ENCODE measurements around the gene ZDHHC11. TPM values are rescaled to one million over a fixed set of nuclear protein-coding genes. Genes with fewer than 3 reads are reported as not detected.
"Not testable (repeated sequence)": the region's sequence is repeated elsewhere in the genome, so short reads cannot be mapped to it uniquely, and the experiment has no call there.

ZDHHC11 gene
- total RNA-seq, 1 donor from 2014 or later = 5.7 TPM

DNA sequence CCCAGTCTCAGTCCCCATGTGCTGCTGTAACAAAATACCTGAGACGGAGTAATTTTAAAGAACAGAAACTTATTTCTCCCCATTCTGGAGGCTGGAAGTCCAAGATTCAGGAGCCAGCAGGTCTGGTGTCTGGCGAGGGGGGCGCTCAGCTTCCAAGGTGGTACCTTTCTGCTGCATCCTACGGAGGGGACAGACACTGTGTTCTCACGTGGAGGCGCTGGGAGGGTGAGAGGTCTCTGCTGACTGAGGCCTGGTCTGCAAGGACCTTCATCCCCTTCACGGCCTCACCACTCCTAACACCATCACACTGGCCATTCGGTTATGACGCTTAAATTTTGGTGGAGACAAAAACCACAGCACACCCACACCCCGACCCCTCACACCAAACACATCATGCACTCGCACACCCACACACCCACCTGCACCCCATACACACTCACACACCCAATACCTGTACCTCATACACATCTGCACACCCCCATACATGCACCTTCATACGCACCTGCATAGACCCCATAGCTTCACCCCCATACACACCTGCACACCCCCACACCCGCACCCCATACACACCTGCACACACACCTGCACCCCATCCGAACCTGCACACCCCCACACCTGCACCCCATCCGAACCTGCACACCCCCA is 9.8 kb upstream of the ZDHHC11 start:
- DNase-seq (ENCODE audit: low spot score in 2 of 2) = no peak
- no peak for FAIRE-seq

DNA sequence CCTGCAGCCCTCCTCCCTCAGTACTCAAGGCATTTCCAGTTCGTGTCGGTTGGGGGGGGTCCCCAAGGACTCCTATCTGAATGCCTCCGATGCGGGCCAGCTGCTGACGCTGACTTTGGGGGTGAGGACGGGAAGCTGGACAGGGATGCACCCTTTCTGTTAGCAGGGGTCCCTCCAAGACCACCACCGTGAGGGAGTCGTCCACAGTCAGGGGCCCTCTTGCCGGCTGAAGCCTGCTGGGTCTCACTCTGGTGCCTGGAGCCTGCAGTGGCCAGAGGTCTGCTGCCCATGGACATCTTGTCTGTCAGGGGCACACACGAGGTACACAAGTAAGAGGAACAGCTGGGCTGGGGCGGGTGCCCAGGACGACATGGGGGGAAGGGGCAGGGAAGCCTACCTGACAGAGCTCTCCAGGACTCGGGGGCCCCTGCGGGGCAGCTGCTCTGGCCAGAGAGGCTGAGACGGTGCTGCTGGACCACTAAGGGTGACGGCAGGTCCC is 9.1 kb upstream of the ZDHHC11 start:
- FAIRE-seq (no peak), DNase-seq (ENCODE audit: low spot score in 2 of 2) (no peak)

DNA sequence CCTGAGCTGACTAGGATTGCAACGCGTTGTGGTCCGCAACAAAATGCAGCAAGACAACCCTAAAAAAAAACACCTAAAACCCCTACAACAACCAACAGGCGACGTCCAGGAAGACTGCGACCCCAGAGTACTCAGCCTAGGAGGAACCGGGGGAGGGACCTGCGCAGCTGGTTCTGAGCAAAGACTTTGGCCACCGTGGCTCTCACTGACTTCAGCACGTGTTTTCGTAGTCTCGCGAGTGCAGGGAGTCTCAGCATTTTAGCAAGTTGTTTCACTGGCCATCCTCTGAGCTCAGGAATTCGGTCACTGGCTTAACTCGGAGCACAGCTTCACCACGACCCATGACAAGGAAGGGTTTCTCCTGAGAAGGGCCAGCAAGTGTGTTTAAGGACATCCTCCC is 8.6 kb upstream of the ZDHHC11 start:
- DNase-seq (ENCODE audit: low spot score in 2 of 2) = no peak
- no peak for FAIRE-seq

- FAIRE-seq (no peak), DNase-seq (ENCODE audit: low spot score in 2 of 2) (no peak)
Measured at GRCh38 chr5:858726-859125, 7.9 kb upstream of the ZDHHC11 start.

GRCh38 chr5:856531-857425 is 6.0 kb upstream of the ZDHHC11 start:
- FAIRE-seq (no peak), DNase-seq (ENCODE audit: low spot score in 2 of 2) (no peak)

- DNase-seq (ENCODE audit: low spot score in 2 of 2) (no peak), FAIRE-seq (no peak)
Measured at GRCh38 chr5:855771-856530, 5.2 kb upstream of the ZDHHC11 start.

- FAIRE-seq (no peak), DNase-seq (ENCODE audit: low spot score in 2 of 2) (no peak)
Measured at GRCh38 chr5:854966-855743, 4.4 kb upstream of the ZDHHC11 start.

GRCh38 chr5:854217-854616 is 3.4 kb upstream of the ZDHHC11 start:
- FAIRE-seq (no peak), DNase-seq (ENCODE audit: low spot score in 2 of 2) (no peak)

DNA sequence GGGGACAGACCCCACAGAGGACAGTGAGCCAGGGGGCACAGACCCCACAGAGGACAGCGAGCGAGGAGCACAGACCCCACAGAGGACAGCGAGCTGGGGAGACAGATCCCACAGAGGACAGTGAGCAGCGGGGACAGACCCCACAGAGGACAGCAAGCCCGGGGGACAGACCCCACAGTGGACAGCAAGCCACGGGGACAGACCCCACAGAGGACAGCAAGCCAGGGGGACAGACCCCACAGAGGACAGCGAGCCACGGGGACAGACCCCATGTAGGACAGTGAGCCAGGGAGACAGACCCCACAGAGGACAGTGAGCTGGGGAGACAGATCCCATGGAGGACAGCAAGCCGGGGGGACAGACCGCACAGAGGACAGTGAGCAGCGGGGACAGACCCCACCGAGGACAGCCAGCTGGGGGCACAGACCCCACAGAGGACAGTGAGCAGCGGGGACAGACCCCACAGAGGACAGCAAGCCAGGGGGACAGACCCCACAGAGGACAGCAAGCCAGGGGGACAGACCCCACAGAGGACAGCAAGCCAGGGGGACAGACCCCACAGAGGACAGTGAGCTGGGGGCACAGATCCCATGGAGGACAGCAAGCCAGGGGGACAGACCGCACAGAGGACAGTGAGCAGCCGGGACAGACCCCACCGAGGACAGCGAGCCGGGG is 2.8 kb upstream of the ZDHHC11 start:
- not testable (repeated sequence) for FAIRE-seq; DNase-seq (ENCODE audit: low spot score in 2 of 2)

GRCh38 chr5:852431-853401 is 1.9 kb upstream of the ZDHHC11 start:
- no peak for FAIRE-seq
- no peak for DNase-seq (ENCODE audit: low spot score in 2 of 2)

- FAIRE-seq = no peak
- DNase-seq (ENCODE audit: low spot score in 2 of 2) = no peak
Measured at GRCh38 chr5:852018-852417, 1.2 kb upstream of the ZDHHC11 start.

- FAIRE-seq (no peak), DNase-seq (ENCODE audit: low spot score in 2 of 2) (no peak)
Measured at GRCh38 chr5:851553-851952, 767 bp upstream of the ZDHHC11 start.

DNA sequence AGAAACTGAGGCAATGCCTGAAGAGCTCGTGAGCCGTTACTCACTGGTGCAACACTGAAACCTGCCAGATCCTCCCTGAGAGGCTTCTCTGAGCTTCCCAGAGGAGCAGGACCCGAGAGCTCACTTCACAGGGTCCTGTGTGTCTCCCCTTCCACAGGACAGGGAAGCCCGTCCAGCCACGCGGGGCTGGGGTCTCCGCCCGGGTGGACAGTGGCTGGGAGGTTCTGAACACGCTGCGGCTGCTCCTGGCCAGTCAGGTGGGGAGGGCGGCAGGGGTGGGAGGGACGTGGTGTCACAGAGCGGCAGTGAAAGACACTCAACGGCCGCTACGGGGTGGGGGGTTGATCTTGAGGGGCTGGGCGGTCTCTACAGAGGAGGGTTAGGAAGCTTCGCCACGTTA is 290 bp upstream of the ZDHHC11 start:
- FAIRE-seq (no peak), DNase-seq (ENCODE audit: low spot score in 2 of 2) (no peak)

- DNase-seq (ENCODE audit: low spot score in 2 of 2) = no peak
- no peak for FAIRE-seq
Measured at GRCh38 chr5:849651-850301, 1.0 kb downstream of the ZDHHC11 start.

DNA sequence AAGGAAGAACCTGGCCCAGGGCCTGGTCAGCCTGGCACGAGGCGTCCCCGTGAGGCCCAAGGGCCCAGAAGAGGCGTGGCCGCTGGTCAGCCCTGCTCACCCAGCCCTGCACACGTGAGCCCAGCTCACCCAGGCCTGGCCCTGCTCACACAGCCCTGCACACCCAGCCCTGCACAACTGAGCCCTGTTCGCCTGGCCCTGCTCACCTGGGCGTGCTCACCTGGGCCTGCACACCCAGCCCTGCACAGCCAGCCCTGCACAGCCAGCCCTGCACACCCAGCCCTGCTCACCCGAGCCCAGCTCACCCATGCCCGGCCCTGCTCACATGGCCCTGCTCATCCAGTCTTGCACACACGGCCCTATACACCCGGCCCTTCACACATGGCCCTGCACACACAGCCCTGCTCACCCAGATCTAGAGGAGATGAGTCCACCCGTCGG is 2.1 kb downstream of the ZDHHC11 start:
- DNase-seq (ENCODE audit: low spot score in 2 of 2) (no peak), FAIRE-seq (no peak)

- FAIRE-seq; DNase-seq (ENCODE audit: low spot score in 2 of 2): not testable (repeated sequence)
Measured at GRCh38 chr5:847736-848135, 3.0 kb downstream of the ZDHHC11 start.

GRCh38 chr5:847212-847611 is 3.6 kb downstream of the ZDHHC11 start:
- FAIRE-seq = not testable (repeated sequence)

GRCh38 chr5:846602-847091 is 4.1 kb downstream of the ZDHHC11 start:
- FAIRE-seq; DNase-seq (ENCODE audit: low spot score in 2 of 2): not testable (repeated sequence)

More at GRCh38 chr5:847212-847611, 3.6 kb downstream of the ZDHHC11 start:
- DNase-seq (ENCODE audit: low spot score in 2 of 2) = not testable (repeated sequence)

All from frontal cortex (tissue), 4 donors.